HEK293 (cell line): ENCODE data around the gene DUSP12.

Source experiments
- CTCF ChIA-PET: fragments of 350-600 bp; formaldehyde crosslinking; extraction: SDS; loops from one replicate; lab custom pipeline; 2021; ENCODE audit warnings: antibody characterized with exemption; lab: Yijun Ruan, JAX
- POLR2A ChIA-PET: fragments of 300-600 bp; formaldehyde crosslinking; extraction: SDS; loops from one replicate; lab custom pipeline; 2020; ENCODE audit warnings: antibody characterized with exemption, inconsistent platforms; lab: Yijun Ruan, JAX
- H3K27ac ChIP-seq: fragments of 200-500 bp; sonication (Bioruptor generic); 2 replicates; pipeline ENCODE4 v1.5.1; 2014; ENCODE audit warnings: low read depth, low read length, control low read depth, inconsistent platforms; ENCODE audit errors: extremely low read depth
- H3K36me3 ChIP-seq, 2 experiments: fragments of 200-500 bp in 1 of 2; sonication (Bioruptor generic) in 1 of 2; 1 replicate in 1 of 2; 2 replicates in 1 of 2; pipeline ENCODE4 v1.5.1; 2014 to 2017; ENCODE audit warnings: inconsistent platforms in 2 of 2, low read length in 2 of 2; ENCODE audit not compliant: control insufficient read depth in 2 of 2, insufficient read depth in 1 of 2
- H3K4me1 ChIP-seq: fragments of 200-500 bp; sonication (Bioruptor generic); 2 replicates; pipeline ENCODE4 v1.5.1; 2014; ENCODE audit warnings: mild to moderate bottlenecking, low read length, inconsistent platforms; ENCODE audit not compliant: control insufficient read depth, insufficient read depth
- H3K4me3 ChIP-seq: 2 replicates; pipeline ENCODE4 v1.5.1; 2011; ENCODE audit warnings: low read depth, mild to moderate bottlenecking, control low read depth, low read length, moderate library complexity
- H3K9me3 ChIP-seq: fragments of 200-500 bp; sonication (Bioruptor generic); 2 replicates; pipeline ENCODE4 v1.5.1; 2014; ENCODE audit warnings: low read depth, low read length, inconsistent platforms; ENCODE audit not compliant: control insufficient read depth, insufficient read depth
- ELK4 ChIP-seq: IDR thresholded peaks from 2 replicates; pipeline ENCODE4 v1.6.1; 2011; ENCODE audit warnings: mild to moderate bottlenecking, low read depth, low read length, borderline replicate concordance
- KLF9 ChIP-seq: fragments of 450-650 bp; formaldehyde crosslinking; IDR thresholded peaks from 2 replicates; pipeline ENCODE4 v1.5.1; 2016; ENCODE audit warnings: missing biosample characterization, missing genetic modification characterization, low read depth
- PATZ1 ChIP-seq: fragments of 450-650 bp; formaldehyde crosslinking; IDR thresholded peaks from 2 replicates; pipeline ENCODE4 v1.5.1; 2016; ENCODE audit warnings: missing biosample characterization, missing genetic modification characterization
- PRDM4 ChIP-seq: fragments of 450-650 bp; formaldehyde crosslinking; IDR thresholded peaks from 2 replicates; pipeline ENCODE4 v1.5.1; 2017; ENCODE audit warnings: missing biosample characterization, missing genetic modification characterization
- ZBTB10 ChIP-seq: fragments of 450-650 bp; formaldehyde crosslinking; IDR thresholded peaks from 2 replicates; pipeline ENCODE4 v1.5.1; 2016; ENCODE audit warnings: missing biosample characterization, missing genetic modification characterization
- ZFP3 ChIP-seq: fragments of 450-650 bp; formaldehyde crosslinking; IDR thresholded peaks from 2 replicates; pipeline ENCODE4 v1.5.1; 2016; ENCODE audit warnings: low read depth, missing biosample characterization, missing genetic modification characterization
- ZNF140 ChIP-seq: fragments of 450-650 bp; formaldehyde crosslinking; IDR thresholded peaks from 2 replicates; pipeline ENCODE4 v1.5.1; 2016; ENCODE audit warnings: missing biosample characterization, missing genetic modification characterization
- ZNF146 ChIP-seq: fragments of 450-650 bp; formaldehyde crosslinking; IDR thresholded peaks from 2 replicates; pipeline ENCODE4 v1.5.1; 2016; ENCODE audit warnings: missing biosample characterization, missing genetic modification characterization
- ZNF362 ChIP-seq: fragments of 450-650 bp; formaldehyde crosslinking; IDR thresholded peaks from 2 replicates; pipeline ENCODE4 v1.5.1; 2016; ENCODE audit warnings: missing biosample characterization, missing genetic modification characterization
- ZNF391 ChIP-seq: fragments of 450-650 bp; formaldehyde crosslinking; IDR thresholded peaks from 2 replicates; pipeline ENCODE4 v1.5.1; 2016; ENCODE audit warnings: low read depth, missing biosample characterization, missing genetic modification characterization, borderline replicate concordance
- ZNF423 ChIP-seq: fragments of 450-650 bp; formaldehyde crosslinking; IDR thresholded peaks from 2 replicates; pipeline ENCODE4 v1.5.1; 2016; ENCODE audit warnings: missing biosample characterization, missing genetic modification characterization
- ZNF449 ChIP-seq: fragments of 450-650 bp; formaldehyde crosslinking; IDR thresholded peaks from 2 replicates; pipeline ENCODE4 v1.5.1; 2017; ENCODE audit warnings: missing biosample characterization, mild to moderate bottlenecking, missing genetic modification characterization, moderate library complexity
- ZNF561 ChIP-seq: fragments of 450-650 bp; IDR thresholded peaks from 2 replicates; pipeline ENCODE4 v1.5.1; 2018; ENCODE audit warnings: missing biosample characterization, missing genetic modification characterization, borderline replicate concordance
- ZNF664 ChIP-seq: fragments of 450-650 bp; formaldehyde crosslinking; IDR thresholded peaks from 2 replicates; pipeline ENCODE4 v1.5.1; 2016; ENCODE audit warnings: missing biosample characterization, missing genetic modification characterization
- ZNF747 ChIP-seq: fragments of 450-650 bp; formaldehyde crosslinking; IDR thresholded peaks from 2 replicates; pipeline ENCODE4 v1.5.1; 2016; ENCODE audit warnings: missing biosample characterization, missing genetic modification characterization
- ZNF792 ChIP-seq: fragments of 450-650 bp; formaldehyde crosslinking; IDR thresholded peaks from 2 replicates; pipeline ENCODE4 v1.5.1; 2016; ENCODE audit warnings: missing biosample characterization, missing genetic modification characterization
- ZSCAN30 ChIP-seq: fragments of 450-650 bp; IDR thresholded peaks from 2 replicates; pipeline ENCODE4 v1.5.1; 2018; ENCODE audit warnings: missing biosample characterization, mild to moderate bottlenecking, missing genetic modification characterization, moderate library complexity
- ZXDB ChIP-seq: fragments of 450-650 bp; formaldehyde crosslinking; IDR thresholded peaks from 2 replicates; pipeline ENCODE4 v1.5.1; 2016; ENCODE audit warnings: missing biosample characterization, missing genetic modification characterization

Gene DUSP12

GRCh38 chr1:161735837-161736236 is 13.7 kb upstream of the DUSP12 start:
- CTCF ChIA-PET: interaction anchor here (0.7 to 1.8 kb wide), 2 partner anchors 169 to 248 kb away, joined by 3 to 8 read pairs; no protein-coding TSS in a partner anchor

More at GRCh38 chr1:161735837-161736236, 13.7 kb upstream of the DUSP12 start:
- POLR2A ChIA-PET: interaction anchor here (0.6 kb wide), 1 partner anchor 56 kb away, joined by 5 read pairs; no protein-coding TSS in a partner anchor
- Histone ChIP-seq H3K27ac (no peak overlapping the region), H3K4me1 (no peaks in the 10 kb centered on the region), H3K4me3 (no peak overlapping the region), H3K9me3 (no peaks in the 10 kb centered on the region)
- TF ChIP-seq ZNF362 (tag by site-specific recombination) (no peak), ZFP3 (tag by site-specific recombination) (no peak), ZNF747 (tag by site-specific recombination) (no peak), KLF9 (tag by site-specific recombination) (no peak), ZNF792 (no peak), ZNF449 (tag by site-specific recombination) (no peak), ZNF146 (tag by site-specific recombination) (no peak), ZSCAN30 (no peak), ZBTB10 (tag by site-specific recombination) (no peak), ELK4 (no peak), ZNF391 (tag by site-specific recombination) (no peak), PRDM4 (tag by site-specific recombination) (no peak), ZXDB (no peak), PATZ1 (tag by site-specific recombination) (no peak), ZNF561 (tag by site-specific recombination) (no peak), ZNF140 (tag by site-specific recombination) (no peak), ZNF423 (tag by site-specific recombination) (no peak), ZNF664 (no peak)
- TF ChIP-seq, all 188 proteins: peak for 0
- H3K36me3 ChIP-seq: no peaks in the 10 kb centered on the region
